HCT116 (cell line): ENCODE results near the gene MEX3B.

Source experiments
- CEBPB ChIP-seq: IDR thresholded peaks from 2 replicates; pipeline ENCODE4 v1.6.1; 2012; ENCODE audit warnings: low read depth
- EZH2 ChIP-seq: fragments of 200-600 bp; sonication (generic); IDR thresholded peaks from 2 replicates; pipeline ENCODE4 v1.6.1; 2017; ENCODE audit warnings: antibody characterized with exemption, mixed run types
- EZH2phosphoT487 ChIP-seq: fragments of 200-600 bp; IDR thresholded peaks from 2 replicates; pipeline ENCODE4 v1.6.1; 2018; ENCODE audit warnings: antibody characterized with exemption, borderline replicate concordance
- JUND ChIP-seq: IDR thresholded peaks from 2 replicates; pipeline ENCODE4 v1.6.1; 2012
- POLR2A ChIP-seq: IDR thresholded peaks from 2 replicates; pipeline ENCODE4 v1.7.0; 2011; ENCODE audit warnings: borderline replicate concordance; ENCODE audit not compliant: insufficient read depth, insufficient read length; ENCODE audit errors: extremely low read depth
- POLR2AphosphoS5 ChIP-seq: IDR thresholded peaks from 2 replicates; pipeline ENCODE4 v1.6.1; 2011; ENCODE audit warnings: mild to moderate bottlenecking, low read depth, low read length, moderate library complexity
- ZFX ChIP-seq: fragments of 450-650 bp; IDR thresholded peaks from 2 replicates; pipeline ENCODE4 v1.6.1; 2017
- TF ChIP-seq, protein P1 (sequence below), 3 experiments: fragments of 200-600 bp in 1 of 3; sonication (generic) in 1 of 3; IDR thresholded peaks in 2 of 3; conservative IDR thresholded peaks in 1 of 3; 2 replicates each; pipeline ENCODE4 v1.5.1; 2012 to 2017; ENCODE audit warnings: low read depth in 2 of 3, low read length in 2 of 3, antibody characterized with exemption in 1 of 3, borderline replicate concordance in 1 of 3, control low read depth in 1 of 3, mild to moderate bottlenecking in 1 of 3, mixed read lengths in 1 of 3, mixed run types in 1 of 3, moderate library complexity in 1 of 3; ENCODE audit not compliant: insufficient read depth in 1 of 3
- TF ChIP-seq, protein P2 (sequence below): IDR thresholded peaks from 2 replicates; pipeline ENCODE4 v1.6.1; 2012; ENCODE audit warnings: low read depth
- TF ChIP-seq, protein P3 (sequence below): IDR thresholded peaks from 2 replicates; pipeline ENCODE4 v1.6.1; 2012

DNA sequence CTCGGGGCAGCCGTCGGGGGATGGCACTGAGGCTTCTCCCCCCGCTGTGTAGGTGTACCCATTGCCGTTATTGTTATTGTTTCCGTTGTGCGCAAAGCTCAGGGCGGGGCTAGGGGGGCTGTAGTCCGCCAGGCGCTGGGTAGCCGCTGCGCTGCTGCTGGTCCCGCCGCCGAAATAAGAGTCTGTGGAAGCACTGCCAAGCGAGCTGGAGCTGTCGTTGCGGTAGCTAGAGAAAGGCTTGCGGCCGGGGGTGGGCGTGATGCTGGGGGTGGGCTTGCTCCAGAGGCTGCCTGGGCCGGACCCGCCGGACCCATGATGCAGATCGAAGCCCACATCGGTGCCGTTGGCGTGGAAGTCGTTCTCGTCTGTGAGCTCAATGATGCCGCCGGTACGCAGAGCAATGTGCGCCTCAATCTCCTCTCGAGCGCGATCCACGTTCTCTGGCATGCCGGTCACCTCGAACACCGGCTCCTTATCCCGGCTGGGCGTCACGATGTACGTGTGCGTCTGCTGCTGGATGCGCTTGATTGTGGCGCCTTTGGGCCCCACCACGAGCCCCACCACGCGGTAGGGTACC is 1.9 kb downstream of the MEX3B start:
- TF ChIP-seq CEBPB (no peak), EZH2 (no peak), POLR2A (no peak), JUND (no peak), POLR2AphosphoS5 (no peak), EZH2phosphoT487 (no peak), ZFX (no peak)
- TF ChIP-seq, protein P1, sequence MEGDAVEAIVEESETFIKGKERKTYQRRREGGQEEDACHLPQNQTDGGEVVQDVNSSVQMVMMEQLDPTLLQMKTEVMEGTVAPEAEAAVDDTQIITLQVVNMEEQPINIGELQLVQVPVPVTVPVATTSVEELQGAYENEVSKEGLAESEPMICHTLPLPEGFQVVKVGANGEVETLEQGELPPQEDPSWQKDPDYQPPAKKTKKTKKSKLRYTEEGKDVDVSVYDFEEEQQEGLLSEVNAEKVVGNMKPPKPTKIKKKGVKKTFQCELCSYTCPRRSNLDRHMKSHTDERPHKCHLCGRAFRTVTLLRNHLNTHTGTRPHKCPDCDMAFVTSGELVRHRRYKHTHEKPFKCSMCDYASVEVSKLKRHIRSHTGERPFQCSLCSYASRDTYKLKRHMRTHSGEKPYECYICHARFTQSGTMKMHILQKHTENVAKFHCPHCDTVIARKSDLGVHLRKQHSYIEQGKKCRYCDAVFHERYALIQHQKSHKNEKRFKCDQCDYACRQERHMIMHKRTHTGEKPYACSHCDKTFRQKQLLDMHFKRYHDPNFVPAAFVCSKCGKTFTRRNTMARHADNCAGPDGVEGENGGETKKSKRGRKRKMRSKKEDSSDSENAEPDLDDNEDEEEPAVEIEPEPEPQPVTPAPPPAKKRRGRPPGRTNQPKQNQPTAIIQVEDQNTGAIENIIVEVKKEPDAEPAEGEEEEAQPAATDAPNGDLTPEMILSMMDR (IDR thresholded peaks at IDR 0.05 in 2 of 3, conservative IDR thresholded peaks at IDR 0.05 in 1 of 3; ENCODE audit: borderline replicate concordance in 1 of 3, insufficient read depth in 1 of 3, low read depth in 2 of 3, low read length in 2 of 3) = no peak
- TF ChIP-seq, protein P2, sequence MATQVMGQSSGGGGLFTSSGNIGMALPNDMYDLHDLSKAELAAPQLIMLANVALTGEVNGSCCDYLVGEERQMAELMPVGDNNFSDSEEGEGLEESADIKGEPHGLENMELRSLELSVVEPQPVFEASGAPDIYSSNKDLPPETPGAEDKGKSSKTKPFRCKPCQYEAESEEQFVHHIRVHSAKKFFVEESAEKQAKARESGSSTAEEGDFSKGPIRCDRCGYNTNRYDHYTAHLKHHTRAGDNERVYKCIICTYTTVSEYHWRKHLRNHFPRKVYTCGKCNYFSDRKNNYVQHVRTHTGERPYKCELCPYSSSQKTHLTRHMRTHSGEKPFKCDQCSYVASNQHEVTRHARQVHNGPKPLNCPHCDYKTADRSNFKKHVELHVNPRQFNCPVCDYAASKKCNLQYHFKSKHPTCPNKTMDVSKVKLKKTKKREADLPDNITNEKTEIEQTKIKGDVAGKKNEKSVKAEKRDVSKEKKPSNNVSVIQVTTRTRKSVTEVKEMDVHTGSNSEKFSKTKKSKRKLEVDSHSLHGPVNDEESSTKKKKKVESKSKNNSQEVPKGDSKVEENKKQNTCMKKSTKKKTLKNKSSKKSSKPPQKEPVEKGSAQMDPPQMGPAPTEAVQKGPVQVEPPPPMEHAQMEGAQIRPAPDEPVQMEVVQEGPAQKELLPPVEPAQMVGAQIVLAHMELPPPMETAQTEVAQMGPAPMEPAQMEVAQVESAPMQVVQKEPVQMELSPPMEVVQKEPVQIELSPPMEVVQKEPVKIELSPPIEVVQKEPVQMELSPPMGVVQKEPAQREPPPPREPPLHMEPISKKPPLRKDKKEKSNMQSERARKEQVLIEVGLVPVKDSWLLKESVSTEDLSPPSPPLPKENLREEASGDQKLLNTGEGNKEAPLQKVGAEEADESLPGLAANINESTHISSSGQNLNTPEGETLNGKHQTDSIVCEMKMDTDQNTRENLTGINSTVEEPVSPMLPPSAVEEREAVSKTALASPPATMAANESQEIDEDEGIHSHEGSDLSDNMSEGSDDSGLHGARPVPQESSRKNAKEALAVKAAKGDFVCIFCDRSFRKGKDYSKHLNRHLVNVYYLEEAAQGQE = no peak
- TF ChIP-seq, protein P3, sequence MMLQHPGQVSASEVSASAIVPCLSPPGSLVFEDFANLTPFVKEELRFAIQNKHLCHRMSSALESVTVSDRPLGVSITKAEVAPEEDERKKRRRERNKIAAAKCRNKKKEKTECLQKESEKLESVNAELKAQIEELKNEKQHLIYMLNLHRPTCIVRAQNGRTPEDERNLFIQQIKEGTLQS = no peak
